ENCODE measurements around the gene ID3. TPM values are rescaled to one million over a fixed set of nuclear protein-coding genes. Genes with fewer than 3 reads are reported as not detected.

The ID3 gene
- total and polyA plus RNA-seq, 12 donors, result 44.7 to 217 (median 83.4) TPM

DNA sequence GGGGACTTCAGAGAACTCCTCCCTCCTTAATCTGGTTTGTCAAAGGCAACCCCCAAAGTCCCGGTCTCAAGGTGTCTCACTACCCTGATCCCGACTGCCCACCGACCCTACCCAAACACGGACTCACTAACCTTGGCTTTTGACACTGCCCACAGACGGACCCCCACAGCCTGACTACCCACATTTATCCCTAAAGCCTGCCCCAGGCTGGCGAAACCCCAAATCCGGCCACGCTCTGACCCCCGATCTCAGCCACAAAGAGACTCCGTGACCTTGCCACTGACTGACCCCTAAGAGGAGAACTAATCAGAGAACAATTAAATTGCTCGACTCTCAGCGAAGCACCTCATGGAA, 5.2 kb downstream of the ID3 start:
- intact Hi-C loops (cut with DNase I), result loop anchor here in 2 of 10 donors (10.0 kb wide), 1 partner anchor 191 kb away; the partner anchor contains the start of gene ELOA (in 2 of the 2)

DNA sequence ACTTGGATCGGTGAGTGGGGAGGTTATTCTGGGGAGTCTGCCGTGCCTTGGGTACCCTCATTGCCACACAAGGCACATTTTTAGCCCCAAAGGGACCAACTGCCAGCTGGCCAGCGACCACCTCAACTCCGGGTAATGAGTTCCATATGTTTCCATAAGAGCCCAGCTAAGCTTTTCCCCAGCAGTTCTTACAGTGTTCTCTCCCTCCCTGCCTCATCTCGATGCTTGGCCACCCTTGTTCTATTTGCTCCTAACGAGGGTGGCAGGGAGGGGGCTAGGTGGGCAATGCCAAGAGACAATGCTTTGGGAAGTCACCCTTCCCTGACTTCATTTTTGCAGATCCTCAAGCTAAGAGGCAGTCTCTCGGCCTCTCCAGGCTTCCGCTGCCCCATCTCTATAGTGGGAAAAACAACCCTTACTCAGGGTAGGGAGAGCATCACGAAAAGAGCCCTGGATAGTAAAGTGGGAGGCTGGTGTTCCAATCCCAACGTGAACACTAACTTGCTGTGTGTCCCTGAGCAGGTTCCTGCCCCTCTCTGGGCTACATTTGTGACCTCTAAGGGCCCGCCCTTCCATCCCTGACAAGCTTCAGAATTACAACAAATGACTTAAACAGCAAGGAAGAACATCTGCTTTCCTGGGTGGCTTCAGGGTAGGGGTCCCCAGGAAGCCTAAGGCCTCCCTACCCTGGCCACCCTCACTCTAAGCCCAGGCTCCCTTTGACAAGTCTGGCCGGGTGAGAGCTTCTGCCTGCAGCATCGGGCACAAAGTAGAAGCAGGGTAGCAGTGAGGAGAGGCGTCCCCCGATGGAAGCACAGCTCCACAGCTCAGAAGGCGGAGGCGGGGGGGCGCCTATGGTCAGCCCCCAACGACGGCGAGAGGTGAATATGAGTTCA, 5.8 kb downstream of the ID3 start:
- Histone ChIP-seq H3K27ac (peak overlapping the region; percentile 90 to 99 (median 95)), H3K9me3 (no peaks in the 10 kb centered on the region), H3K4me3 (peak overlapping the region in 8 of 10 donors; percentile 62 to 97 (median 82)), H3K27me3 (peaks cover 0 to 22% (median 0%) of the 10 kb centered on the region in 7 donors), H3K36me3 (peaks cover 0 to 19% (median 6%) of the 10 kb centered on the region in 9 donors), H3K4me1 (peaks cover 9 to 52% (median 47%) of the 10 kb centered on the region in 9 donors)
- intact Hi-C loops (cut with DNase I), result loop anchor here in 2 of 10 donors (10.0 kb wide), 1 partner anchor 191 kb away; the partner anchor contains the start of gene ELOA (in 2 of the 2)
- DNase-seq (no peak), ATAC-seq (no peak)
- TF ChIP-seq, protein P1, sequence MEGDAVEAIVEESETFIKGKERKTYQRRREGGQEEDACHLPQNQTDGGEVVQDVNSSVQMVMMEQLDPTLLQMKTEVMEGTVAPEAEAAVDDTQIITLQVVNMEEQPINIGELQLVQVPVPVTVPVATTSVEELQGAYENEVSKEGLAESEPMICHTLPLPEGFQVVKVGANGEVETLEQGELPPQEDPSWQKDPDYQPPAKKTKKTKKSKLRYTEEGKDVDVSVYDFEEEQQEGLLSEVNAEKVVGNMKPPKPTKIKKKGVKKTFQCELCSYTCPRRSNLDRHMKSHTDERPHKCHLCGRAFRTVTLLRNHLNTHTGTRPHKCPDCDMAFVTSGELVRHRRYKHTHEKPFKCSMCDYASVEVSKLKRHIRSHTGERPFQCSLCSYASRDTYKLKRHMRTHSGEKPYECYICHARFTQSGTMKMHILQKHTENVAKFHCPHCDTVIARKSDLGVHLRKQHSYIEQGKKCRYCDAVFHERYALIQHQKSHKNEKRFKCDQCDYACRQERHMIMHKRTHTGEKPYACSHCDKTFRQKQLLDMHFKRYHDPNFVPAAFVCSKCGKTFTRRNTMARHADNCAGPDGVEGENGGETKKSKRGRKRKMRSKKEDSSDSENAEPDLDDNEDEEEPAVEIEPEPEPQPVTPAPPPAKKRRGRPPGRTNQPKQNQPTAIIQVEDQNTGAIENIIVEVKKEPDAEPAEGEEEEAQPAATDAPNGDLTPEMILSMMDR (IDR thresholded peaks at IDR 0.05), result no peak
- WGBS, 2 donors, result 71 to 72% methylated on average over 21 of the region's 21 CpGs

More for the DNA sequence above, 5.2 kb downstream of the ID3 start:
- DNase-seq, result no peak
- 35 to 43% methylated on average over 12 of the region's 12 CpGs for WGBS, 2 donors
- TF ChIP-seq, protein P1 (IDR thresholded peaks at IDR 0.05), result no peak
- no peaks in the 10 kb centered on the region for H3K9me3 ChIP-seq
- H3K4me3 ChIP-seq, result peak overlapping the region in 9 of 10 donors; percentile 34 to 97 (median 82)
- peaks cover 0 to 22% (median 0%) of the 10 kb centered on the region in 7 donors for H3K27me3 ChIP-seq
- H3K4me1 ChIP-seq, result peaks cover 9 to 49% (median 41%) of the 10 kb centered on the region in 9 donors
- H3K36me3 ChIP-seq, result peaks cover 0 to 20% (median 6%) of the 10 kb centered on the region in 9 donors
- peak overlapping the region; percentile 90 to 99 (median 95) for H3K27ac ChIP-seq
- ATAC-seq, result no peak

DNA sequence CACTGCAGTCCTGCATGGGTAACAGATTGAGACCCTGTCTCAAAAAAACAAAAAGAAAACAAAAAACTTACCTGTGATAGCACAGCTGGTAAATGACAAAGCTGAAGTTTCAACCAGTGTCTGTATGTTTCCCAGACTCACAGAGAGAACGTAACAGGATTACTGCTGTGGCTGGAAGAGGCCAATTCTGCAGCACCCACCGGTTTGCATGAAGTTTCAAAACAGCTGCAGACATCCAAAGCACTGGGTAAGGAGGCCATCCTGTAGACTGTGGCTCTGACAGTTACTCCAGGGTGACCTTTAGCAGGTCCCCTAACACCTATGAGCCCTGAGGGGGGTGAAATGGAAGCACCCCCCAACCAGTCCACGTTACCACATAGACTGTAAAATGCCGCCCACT, 7.5 kb downstream of the ID3 start:
- intact Hi-C loops (cut with DNase I), result loop anchor here in 2 of 10 donors (10.0 kb wide), 1 partner anchor 193 kb away; the partner anchor contains the start of gene ELOA (in 2 of the 2)
- Histone ChIP-seq H3K4me1 (peaks cover 9 to 63% (median 44%) of the 10 kb centered on the region in 9 donors), H3K36me3 (peaks cover 0 to 2% (median 0%) of the 10 kb centered on the region in 9 donors), H3K9me3 (no peaks in the 10 kb centered on the region), H3K27me3 (peaks cover 0 to 14% (median 0%) of the 10 kb centered on the region in 7 donors), H3K4me3 (no peak overlapping the region), H3K27ac (peak overlapping the region in 4 of 10 donors; percentile 15 to 99 (median 27))
- DNase-seq (no peak), ATAC-seq (no peak)
- WGBS, 2 donors, result 83 to 85% methylated on average over 4 of the region's 4 CpGs
- TF ChIP-seq, protein P1 (IDR thresholded peaks at IDR 0.05), result no peak

DNA sequence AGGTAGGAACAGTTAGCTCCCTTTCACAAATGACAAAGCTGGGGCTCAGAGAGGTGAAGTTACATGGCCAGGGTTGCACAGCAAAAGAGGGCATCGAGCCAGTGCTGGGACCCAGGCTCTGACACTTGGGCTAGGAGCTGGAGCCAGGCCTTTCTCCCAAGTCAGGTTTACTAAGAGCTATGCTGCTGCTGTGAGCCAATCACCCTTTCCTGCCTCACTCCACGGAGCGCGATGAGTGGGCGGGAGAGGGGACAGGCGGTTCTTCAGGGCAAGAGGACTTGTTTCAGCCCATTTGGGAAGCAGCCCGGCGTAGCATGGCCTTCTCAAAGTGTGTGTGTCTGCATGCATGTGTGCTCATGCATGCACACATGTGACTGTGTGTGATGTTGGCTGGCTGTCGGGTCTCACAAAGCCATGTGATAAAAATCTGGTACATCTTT, 10.6 kb downstream of the ID3 start:
- 45 to 61% methylated on average over 9 of the region's 9 CpGs for WGBS, 2 donors
- intact Hi-C loops (cut with DNase I), result no loop called here
- peak in 7 of 8 donors; percentile 39 to 80 (median 64) for ATAC-seq

More for the DNA sequence above, 10.6 kb downstream of the ID3 start:
- Histone ChIP-seq H3K36me3 (no peaks in the 10 kb centered on the region), H3K27ac (peak overlapping the region; percentile 23 to 99 (median 68)), H3K4me1 (peaks cover 4 to 53% (median 25%) of the 10 kb centered on the region in 9 donors), H3K9me3 (no peaks in the 10 kb centered on the region), H3K4me3 (no peak overlapping the region), H3K27me3 (peaks cover 0 to 6% (median 0%) of the 10 kb centered on the region in 7 donors)
- TF ChIP-seq, protein P1 (IDR thresholded peaks at IDR 0.05), result no peak
- DNase-seq, result peak; percentile 68
